GM13977 (cell line): ENCODE data around the gene EGFL7.
A peak's percentile ranks its signal among the peaks of the same experiment; 100 is the strongest.

Experiments
- DNase-seq: peaks from one replicate; pipeline ENCODE4 v3.0.0; 2012; ENCODE audit warnings: low spot score
- CTCF ChIP-seq: IDR thresholded peaks from 2 replicates; pipeline ENCODE4 v1.5.1; 2012; ENCODE audit warnings: mild to moderate bottlenecking, control low read depth; ENCODE audit not compliant: insufficient read depth; ENCODE audit errors: extremely low read depth, missing control alignments
- in situ Hi-C: fragments of 300-500 bp; cut with MboI; formaldehyde crosslinking; loops from one replicate; pipeline ENCODE4 v1.12.0; 2022; ENCODE audit warnings: low sequenced_read_pairs, low pct_unique_long_range_greater_than_20kb, mixed read lengths, inconsistent platforms; ENCODE audit not compliant: unreplicated experiment

The EGFL7 gene

GRCh38 chr9:136688274-136689107 lies 25.8 kb downstream of the EGFL7 start:
- peak; percentile 78 for DNase-seq
- in situ Hi-C loops: no loop called here
- no peak for TF ChIP-seq CTCF

DNA sequence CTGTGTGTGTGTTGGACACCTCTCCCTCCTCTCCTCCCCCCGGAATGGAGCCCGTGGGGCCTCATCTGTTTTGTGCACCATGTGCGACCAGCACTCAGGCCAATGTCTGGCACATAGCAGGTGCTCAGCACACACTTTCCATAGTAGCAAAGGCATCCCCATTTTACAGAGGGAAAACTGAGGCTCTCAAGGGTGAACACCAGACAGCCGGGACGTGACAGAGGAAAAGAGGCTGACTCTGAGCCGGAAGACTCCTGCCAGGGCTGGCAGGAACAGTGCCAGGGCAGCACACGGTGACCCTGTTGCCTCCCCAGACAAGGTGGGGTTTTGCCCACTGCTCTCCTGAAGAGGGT lies 26.4 kb downstream of the EGFL7 start:
- no peak for DNase-seq
- no peak for TF ChIP-seq CTCF
- in situ Hi-C loops: no loop called here

DNA sequence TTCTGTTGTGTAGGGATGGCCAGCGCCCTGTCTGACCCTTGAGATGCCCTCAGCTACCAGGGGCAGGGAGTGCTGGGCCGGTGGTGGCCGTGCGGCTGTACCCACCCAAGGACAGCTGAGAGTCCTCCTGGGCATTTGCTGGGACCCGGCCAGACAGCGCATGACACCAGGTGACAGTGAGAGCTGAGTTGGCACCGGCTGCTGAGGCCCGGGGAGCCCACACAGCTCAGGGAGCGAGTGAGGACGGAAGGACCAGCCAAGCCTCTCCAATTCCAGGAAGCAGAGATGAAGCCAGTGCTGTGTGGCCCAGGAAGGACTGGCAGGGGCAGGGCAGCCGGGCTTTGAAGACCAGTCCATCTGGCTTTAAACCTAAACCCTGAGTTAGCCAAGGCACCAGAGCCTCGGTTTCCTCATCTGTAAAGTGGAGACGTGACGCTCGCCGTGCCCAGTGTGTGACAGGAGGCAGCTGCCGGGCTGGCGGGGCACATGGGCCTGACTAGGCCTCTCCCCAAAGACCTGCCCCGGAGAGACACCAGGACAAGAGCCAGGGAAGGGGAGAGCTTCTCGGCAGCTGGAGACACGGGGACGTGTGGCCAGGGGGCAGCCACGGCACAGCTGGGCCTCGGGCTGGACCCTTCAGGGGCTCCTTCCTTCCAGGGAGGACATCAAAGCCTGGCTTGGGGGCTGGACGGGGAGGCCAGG lies 27.5 kb downstream of the EGFL7 start:
- TF ChIP-seq CTCF: no peak
- no peak for DNase-seq
- in situ Hi-C loops: no loop called here

DNA sequence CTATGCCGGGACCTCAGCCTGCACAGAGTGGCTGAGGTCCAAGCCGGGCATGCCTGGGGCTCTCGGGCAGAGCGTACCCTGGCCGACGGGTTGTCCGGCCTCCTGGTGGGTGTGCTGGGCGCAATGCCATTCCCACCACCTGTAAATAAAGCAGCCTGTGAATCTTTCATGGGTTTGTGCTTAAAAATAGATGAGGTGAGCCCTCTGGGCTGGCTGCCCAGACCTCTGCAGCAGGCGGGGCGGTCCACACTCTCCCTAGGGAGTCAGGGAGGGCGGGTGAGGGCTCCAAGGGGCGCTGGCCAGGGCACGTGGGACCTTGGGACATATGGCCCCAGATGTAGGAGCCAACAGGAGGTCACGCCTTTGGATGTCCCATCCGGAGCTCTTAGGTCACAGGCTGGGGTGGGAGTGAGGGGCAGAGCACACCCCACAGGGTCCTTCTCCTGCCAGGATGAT lies 28.1 kb downstream of the EGFL7 start:
- TF ChIP-seq CTCF: no peak
- in situ Hi-C loops: no loop called here
- no peak for DNase-seq

GRCh38 chr9:136691316-136692184 lies 28.8 kb downstream of the EGFL7 start:
- in situ Hi-C loops: no loop called here
- TF ChIP-seq CTCF: no peak
- no peak for DNase-seq
